Activated CD4-positive, alpha-beta T cell treated with anti-CD3 and anti-CD28 coated beads for 36 hours (primary cell): ENCODE measurements around the gene MORN1. TPM values are rescaled to one million over a fixed set of nuclear protein-coding genes. Genes with fewer than 3 reads are reported as not detected.
"Not testable (repeated sequence)": the region's sequence is repeated elsewhere in the genome, so short reads cannot be mapped to it uniquely, and the experiment has no call there.

Experiments used
- ATAC-seq: fragments of 200-7000 bp; cut with Tn5 transposase; one replicate; pipeline ENCODE4 v1.10.0; 2021; ENCODE audit warnings: mild to moderate bottlenecking, moderate library complexity
- CTCF ChIA-PET: fragments of 350-600 bp; sonication (Branson Sonifier 250); formaldehyde crosslinking; loops from one replicate; lab custom pipeline; 2021; ENCODE audit warnings: antibody characterized with exemption; lab: Charles Lee
- POLR2A ChIA-PET: fragments of 350-600 bp; sonication (Branson Sonifier 250); formaldehyde crosslinking; loops from one replicate; lab custom pipeline; 2021; ENCODE audit warnings: antibody characterized with exemption, inconsistent platforms; lab: Charles Lee
- DNase-seq: peaks from one replicate; pipeline ENCODE4 v3.0.0-alpha.2; 2020
- H3K27ac Mint-ChIP-seq: one replicate; pipeline ENCODE4 v1.8.0; 2021; ENCODE audit warnings: mixed read lengths
- H3K27me3 Mint-ChIP-seq: one replicate; pipeline ENCODE4 v1.8.0; 2021; ENCODE audit warnings: mixed read lengths
- H3K36me3 Mint-ChIP-seq: one replicate; pipeline ENCODE4 v1.8.0; 2021; ENCODE audit warnings: low read depth, mixed read lengths
- H3K4me1 Mint-ChIP-seq: one replicate; pipeline ENCODE4 v1.8.0; 2021; ENCODE audit warnings: mixed read lengths
- H3K4me3 Mint-ChIP-seq: one replicate; pipeline ENCODE4 v1.8.0; 2021; ENCODE audit warnings: mild to moderate bottlenecking, moderate library complexity, mixed read lengths
- H3K9me3 Mint-ChIP-seq: one replicate; pipeline ENCODE4 v1.8.0; 2021; ENCODE audit warnings: low read depth, mixed read lengths
- intact Hi-C, 2 experiments: fragments of 100-400 bp; cut with DNase I in 1 of 2; cut with micrococcal nuclease in 1 of 2; formaldehyde crosslinking; loops; one replicate each; pipeline versions ENCODE4 v1.14.2 to v1.15.1; 2022 to 2024; cut with DNase I, micrococcal nuclease
- total RNA-seq, 2 experiments: library from RNA; stranded (reverse); gene quantifications; one replicate each; pipeline ENCODE4 v1.2.3, GENCODE V29; 2021

The MORN1 gene
- total RNA-seq, 2 experiments from 2014 or later = 5.1 to 6.1 TPM

DNA sequence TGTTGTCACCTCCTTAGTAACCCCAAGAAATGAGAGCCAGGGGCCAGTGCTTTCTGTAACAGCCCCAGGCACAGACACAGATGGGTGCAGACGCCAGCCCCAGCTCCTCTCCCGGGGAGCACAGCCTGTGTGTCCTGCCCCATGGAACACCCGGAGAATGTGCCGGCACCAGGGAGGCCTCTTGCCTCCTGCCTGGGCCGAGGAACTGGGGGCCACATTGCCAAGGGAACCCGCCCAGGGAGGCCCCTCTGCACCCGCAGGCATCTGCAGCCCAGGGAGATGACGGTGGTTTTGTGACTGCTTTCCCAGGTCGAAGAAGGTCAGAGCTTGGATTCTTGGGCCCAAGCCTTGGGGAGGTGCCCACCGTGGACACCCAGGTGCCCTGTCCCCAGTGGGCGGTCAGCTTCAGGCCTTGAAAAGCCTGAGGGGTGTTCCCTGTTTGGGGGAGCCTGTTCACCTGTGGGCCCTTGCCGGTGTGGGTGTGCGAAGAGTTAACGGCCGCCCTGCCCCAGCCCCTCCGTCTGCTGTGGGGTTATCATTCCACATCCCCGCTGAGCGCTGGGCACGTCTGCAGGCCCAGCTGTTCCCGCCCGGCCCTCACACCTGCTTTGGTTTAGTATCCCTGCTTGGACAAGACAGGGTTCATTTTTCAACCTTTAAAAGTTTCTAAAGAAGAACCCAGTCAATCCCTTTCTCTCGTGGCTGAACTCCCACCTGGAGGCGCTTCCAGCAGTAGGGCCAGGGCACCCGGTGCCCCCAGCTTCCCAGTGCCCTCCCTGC, 62.5 kb downstream of the MORN1 start:
- DNase-seq = no peak
- ChIA-PET POLR2A (no interaction called here), CTCF (no interaction called here)
- H3K36me3 Mint-ChIP-seq = no peaks in the 10 kb centered on the region
- H3K27me3 Mint-ChIP-seq = no peaks in the 10 kb centered on the region
- H3K9me3 Mint-ChIP-seq = no peaks in the 10 kb centered on the region
- no peak overlapping the region for H3K27ac Mint-ChIP-seq
- intact Hi-C loops = no loop called here
- H3K4me1 Mint-ChIP-seq = no peaks in the 10 kb centered on the region
- no peak overlapping the region for H3K4me3 Mint-ChIP-seq
- no peak for ATAC-seq

DNA sequence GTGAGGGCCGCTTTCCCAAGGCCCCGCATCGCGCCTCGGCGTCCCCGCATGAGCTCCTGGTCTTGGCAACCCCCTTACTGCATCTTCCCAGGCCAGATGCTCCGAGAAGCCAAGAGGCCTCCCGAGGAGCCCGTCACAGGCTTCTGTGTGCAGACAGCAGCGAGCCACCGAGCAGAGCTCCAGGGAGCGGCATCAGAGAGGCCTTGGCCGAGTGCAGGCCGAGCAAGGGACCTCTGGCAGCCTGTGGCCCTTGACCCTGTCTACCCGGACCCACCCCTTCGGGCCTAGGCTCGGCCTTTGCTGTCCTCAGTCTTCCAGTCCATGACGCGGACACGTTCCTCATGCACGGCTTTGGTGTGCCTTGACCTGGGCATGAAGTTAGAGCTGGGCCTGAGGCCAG, 63.5 kb downstream of the MORN1 start:
- intact Hi-C loops = no loop called here
- no peak for ATAC-seq
- H3K27ac Mint-ChIP-seq = no peak overlapping the region

DNA sequence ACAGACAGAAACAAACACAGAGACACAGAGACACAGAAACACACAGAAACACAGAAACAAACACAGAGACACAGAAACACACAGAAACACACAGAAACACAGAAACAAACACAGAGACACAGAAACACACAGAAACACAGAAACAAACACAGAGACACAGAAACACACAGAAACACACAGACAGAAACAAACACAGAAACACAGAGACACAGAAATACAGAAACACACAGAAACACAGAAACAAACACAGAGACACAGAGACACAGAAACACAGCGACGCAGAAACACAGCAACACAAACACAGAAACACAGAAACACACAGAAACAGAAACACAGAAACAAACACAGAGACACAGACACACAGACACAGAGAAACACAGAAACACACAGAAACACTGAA, 64.2 kb downstream of the MORN1 start:
- H3K4me1 Mint-ChIP-seq, H3K27ac Mint-ChIP-seq, H3K9me3 Mint-ChIP-seq, H3K4me3 Mint-ChIP-seq, H3K36me3 Mint-ChIP-seq, H3K27me3 Mint-ChIP-seq, CTCF ChIA-PET, POLR2A ChIA-PET, intact Hi-C loops, ATAC-seq, DNase-seq: not testable (repeated sequence)

More for the DNA sequence above, 63.5 kb downstream of the MORN1 start:
- DNase-seq = no peak
- no peaks in the 10 kb centered on the region for H3K36me3 Mint-ChIP-seq
- no peaks in the 10 kb centered on the region for H3K4me1 Mint-ChIP-seq
- ChIA-PET POLR2A (no interaction called here), CTCF (no interaction called here)
- H3K27me3 Mint-ChIP-seq = no peaks in the 10 kb centered on the region
- no peaks in the 10 kb centered on the region for H3K9me3 Mint-ChIP-seq
- no peak overlapping the region for H3K4me3 Mint-ChIP-seq

DNA sequence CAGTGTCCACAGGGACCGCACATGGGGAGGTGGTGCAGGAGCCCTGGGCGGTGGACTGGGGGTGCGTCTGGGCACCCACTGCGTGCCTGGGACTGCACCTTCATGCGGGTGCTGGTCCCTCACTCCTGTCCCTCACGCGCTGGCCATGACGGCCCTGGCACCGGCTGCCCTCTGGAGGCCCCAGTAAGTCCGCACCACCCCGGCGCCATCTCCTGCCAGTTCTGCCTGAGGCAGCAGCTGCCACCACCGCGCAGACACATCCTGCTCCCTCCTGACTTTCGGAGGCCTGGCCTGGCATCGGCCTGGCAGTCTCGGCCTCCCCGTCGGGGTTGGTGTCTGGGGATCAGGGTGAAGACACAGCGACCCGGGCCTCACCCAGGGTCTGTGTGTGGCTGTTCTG, 64.8 kb downstream of the MORN1 start:
- Mint-ChIP-seq H3K36me3 (no peaks in the 10 kb centered on the region), H3K4me3 (no peak overlapping the region), H3K27me3 (no peaks in the 10 kb centered on the region), H3K4me1 (no peaks in the 10 kb centered on the region), H3K27ac (no peak overlapping the region), H3K9me3 (no peaks in the 10 kb centered on the region)
- ATAC-seq (no peak), DNase-seq (no peak)
- ChIA-PET POLR2A (no interaction called here), CTCF (no interaction called here)
- intact Hi-C loops = no loop called here

DNA sequence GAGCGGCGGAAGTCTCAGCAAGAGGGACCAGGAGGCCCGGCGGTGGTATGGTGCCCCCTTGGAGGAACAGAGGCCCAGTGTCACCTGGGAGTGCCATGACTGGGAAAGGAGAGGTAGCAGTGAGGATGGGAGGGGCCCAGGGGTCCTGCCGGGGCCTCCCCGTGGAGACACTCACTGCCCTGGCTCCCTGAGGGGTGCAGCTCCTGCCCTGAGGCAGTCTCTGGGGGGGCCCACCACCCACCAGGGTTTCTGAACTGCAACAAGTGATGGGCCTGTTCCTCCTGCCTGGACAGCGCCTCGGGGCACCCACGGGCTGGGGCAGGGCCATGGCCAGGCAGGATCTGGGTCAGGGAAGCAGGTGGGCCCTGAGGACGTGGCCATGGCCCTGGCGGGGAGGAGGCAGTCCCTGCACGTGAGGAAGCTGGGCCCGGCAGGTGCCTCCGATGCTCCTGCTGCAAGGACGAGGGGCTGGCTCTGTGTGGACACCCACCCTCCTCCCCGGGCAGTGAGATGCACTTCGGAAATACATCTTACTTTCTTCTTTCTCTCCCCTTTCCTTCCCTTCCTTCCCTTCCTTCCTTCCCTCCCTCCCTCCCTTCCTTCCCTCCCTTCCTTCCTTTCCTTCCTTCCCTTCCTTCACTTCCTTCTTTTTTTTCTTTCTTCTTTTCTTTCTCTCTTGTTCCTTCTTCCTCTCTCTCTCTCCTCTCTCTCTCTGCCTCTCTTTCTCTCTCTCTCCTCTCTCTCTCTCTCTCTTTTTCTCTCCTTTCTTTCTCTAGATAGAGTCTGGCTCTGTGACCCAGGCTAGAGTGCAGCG, 66.6 kb downstream of the MORN1 start:
- ATAC-seq (no peak), DNase-seq (no peak)
- Mint-ChIP-seq H3K9me3 (no peaks in the 10 kb centered on the region), H3K27me3 (no peaks in the 10 kb centered on the region), H3K4me3 (no peak overlapping the region), H3K4me1 (no peaks in the 10 kb centered on the region), H3K27ac (no peak overlapping the region), H3K36me3 (no peaks in the 10 kb centered on the region)
- ChIA-PET CTCF (interaction anchor here (0.6 kb wide), 1 partner anchor 22 kb away, joined by 3 read pairs; no protein-coding TSS in a partner anchor), POLR2A (no interaction called here)
- intact Hi-C loops = no loop called here

DNA sequence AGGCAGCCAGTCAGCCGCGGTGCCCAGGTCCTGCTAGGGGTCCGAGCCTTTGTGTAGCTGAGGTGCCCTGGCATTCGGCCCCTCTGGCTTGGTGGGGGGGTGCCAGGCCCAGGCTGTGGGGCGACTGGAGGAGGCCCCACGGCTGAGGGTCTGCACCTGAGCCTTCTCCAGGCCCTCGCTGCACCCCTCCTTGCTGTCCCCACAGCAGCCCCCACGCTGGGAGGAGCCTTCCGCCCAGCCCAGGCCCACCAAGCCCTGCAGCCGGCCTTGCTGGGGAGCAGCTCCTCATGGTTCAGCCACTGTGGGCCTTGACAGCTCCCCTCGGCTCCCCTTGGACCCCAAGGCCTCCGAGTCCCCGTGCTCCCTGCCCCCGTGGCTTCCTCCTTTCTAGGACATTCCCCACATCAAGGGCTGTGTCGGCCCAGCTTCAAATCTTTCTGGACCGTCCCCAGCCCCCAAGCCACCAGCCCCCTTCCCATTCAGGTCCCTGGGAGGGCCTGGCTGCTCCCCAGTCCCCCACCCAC, 67.8 kb downstream of the MORN1 start:
- H3K27me3 Mint-ChIP-seq = no peaks in the 10 kb centered on the region
- no peaks in the 10 kb centered on the region for H3K9me3 Mint-ChIP-seq
- ChIA-PET CTCF (interaction anchor here (0.6 kb wide), 1 partner anchor 273 kb away, joined by 3 read pairs; no protein-coding TSS in a partner anchor), POLR2A (no interaction called here)
- no peak overlapping the region for H3K27ac Mint-ChIP-seq
- intact Hi-C loops = no loop called here
- ATAC-seq = no peak
- H3K4me1 Mint-ChIP-seq = no peaks in the 10 kb centered on the region
- no peaks in the 10 kb centered on the region for H3K36me3 Mint-ChIP-seq
- no peak overlapping the region for H3K4me3 Mint-ChIP-seq
- no peak for DNase-seq

DNA sequence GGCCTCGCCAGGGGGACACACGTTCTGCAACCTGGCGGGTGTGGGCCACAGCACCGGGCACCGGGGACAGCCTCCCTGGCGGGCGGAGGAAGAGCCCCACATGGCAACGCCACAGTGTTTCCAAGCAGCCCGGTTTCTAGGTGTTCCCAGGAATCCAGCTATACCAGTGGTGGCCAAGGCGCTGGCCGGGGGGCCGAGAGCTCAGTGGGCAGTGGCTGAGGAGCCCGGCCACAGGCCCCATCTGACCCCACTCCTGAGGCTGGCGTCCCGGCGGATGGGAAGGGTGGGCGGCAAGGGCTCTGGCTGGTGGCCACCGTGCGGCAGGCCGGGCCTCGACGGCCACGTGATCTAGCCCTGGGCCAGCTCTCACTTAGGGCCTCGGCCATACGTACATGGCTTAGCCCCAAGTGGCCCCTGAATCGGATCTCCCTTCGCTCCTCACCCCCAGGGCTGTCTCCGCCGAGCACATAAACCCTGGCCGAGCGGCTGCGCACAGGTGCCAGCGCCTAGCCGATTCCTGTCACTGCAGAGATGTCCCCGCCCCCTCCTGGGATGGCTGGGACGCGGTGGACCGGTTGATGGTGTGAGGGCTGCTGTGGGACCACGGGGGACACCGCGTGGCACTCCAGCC, 68.7 kb downstream of the MORN1 start:
- Mint-ChIP-seq H3K36me3 (no peaks in the 10 kb centered on the region), H3K4me1 (no peaks in the 10 kb centered on the region), H3K27ac (no peak overlapping the region), H3K27me3 (no peaks in the 10 kb centered on the region), H3K9me3 (no peaks in the 10 kb centered on the region), H3K4me3 (no peak overlapping the region)
- DNase-seq (no peak), ATAC-seq (no peak)
- POLR2A ChIA-PET = no interaction called here
- intact Hi-C loops = no loop called here
- CTCF ChIA-PET = no interaction called here

DNA sequence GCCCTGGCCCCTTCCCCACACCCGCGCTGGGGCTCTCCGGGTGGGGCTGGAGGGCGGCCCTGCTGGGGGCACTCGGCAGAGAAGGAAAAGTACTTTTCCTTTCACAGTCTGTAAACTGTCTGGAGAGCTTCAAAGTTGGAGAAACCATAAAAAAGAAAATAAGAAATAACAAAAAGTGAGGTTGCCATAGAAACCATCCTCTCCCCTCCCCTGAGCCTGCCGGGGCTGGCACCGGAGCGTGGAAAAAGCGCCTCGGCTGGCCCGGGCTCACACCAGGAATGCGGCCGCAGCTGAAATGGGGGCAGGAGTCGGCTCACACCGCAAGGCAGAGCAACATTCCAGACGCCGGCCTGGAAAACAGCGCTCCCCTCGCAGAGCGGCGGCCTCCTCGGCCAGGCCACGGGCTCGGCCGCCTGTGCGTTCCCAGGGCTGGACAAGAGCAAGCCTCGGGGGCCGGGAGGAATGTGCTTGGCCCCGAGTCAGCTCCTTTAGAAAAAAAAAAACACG, 69.2 kb downstream of the MORN1 start:
- H3K27me3 Mint-ChIP-seq = no peaks in the 10 kb centered on the region
- H3K36me3 Mint-ChIP-seq = no peaks in the 10 kb centered on the region
- H3K4me1 Mint-ChIP-seq = no peaks in the 10 kb centered on the region
- no peak for DNase-seq
- ChIA-PET CTCF (no interaction called here), POLR2A (no interaction called here)
- no peak overlapping the region for H3K4me3 Mint-ChIP-seq
- H3K27ac Mint-ChIP-seq = no peak overlapping the region
- H3K9me3 Mint-ChIP-seq = no peaks in the 10 kb centered on the region
- intact Hi-C loops = no loop called here
- no peak for ATAC-seq

DNA sequence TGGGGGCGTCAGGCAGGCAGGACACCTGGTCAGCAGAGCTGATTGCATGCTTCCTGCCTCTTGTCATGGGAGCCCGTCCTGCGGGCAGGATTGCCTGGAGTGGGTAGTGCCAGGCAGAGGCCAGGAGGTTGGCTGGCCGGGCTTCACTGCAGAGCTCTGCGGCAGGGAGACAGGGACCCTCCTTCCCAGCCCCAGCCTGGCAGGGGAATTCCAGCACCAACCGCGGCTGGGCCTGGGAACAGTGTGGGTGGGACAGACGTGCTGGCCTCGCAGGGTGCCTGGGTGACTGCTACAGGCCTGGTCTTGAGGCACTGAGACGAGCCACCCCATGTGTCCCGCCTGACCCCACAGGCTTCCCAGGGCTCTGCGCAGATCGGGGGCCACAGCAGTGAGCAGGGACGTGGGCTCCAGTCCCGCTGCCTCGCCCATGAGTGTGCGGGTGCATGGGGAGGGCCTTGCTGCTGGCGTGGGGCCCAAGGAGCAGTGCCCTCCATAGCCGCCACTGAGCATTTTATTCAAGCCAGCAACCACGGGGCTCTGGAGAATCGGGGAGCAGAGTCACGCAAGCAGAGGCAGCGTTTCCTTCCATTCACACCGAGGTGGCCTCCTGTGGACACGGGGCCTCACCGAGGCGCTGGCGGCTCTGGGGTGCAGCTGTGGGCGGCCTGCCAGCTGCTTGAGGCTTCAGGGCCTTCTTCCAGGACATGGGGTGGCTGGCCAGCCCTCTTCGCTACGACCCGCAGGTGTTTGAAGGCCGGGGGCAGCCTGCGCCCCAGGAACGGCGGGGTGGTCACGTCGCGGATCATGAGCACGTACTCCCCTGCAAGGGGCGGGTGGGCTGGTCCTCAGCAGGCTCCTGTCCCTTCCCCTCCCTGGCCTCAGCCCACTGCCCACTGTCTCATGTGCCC, 70.3 kb downstream of the MORN1 start:
- Mint-ChIP-seq H3K27me3 (no peaks in the 10 kb centered on the region), H3K27ac (no peak overlapping the region), H3K4me3 (no peak overlapping the region), H3K9me3 (no peaks in the 10 kb centered on the region), H3K4me1 (no peaks in the 10 kb centered on the region), H3K36me3 (no peaks in the 10 kb centered on the region)
- ATAC-seq = no peak
- ChIA-PET POLR2A (no interaction called here), CTCF (interaction anchor here (0.6 kb wide), 1 partner anchor 1595 kb away, joined by 5 read pairs; no protein-coding TSS in a partner anchor)
- DNase-seq = no peak
- intact Hi-C loops = no loop called here

DNA sequence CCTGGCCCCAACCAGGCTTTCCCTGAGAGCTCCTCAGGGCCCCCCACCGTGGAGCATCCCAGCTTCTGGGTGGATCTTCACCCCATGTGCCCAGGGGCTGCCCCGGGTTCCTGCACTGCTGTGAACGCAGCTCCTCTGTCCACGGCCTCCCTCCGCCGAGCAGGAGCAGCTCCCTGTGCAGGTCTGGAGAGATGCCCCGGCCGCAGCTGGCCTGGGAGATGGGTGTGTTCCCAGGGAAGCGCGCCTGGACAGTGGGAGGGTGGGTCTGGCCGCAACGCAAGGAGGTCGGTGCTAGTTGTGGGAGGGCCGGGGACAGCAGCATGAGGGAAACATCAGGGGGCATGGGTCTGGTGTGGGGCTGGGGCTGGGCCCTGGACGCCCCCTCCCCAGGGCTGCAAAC, 71.3 kb downstream of the MORN1 start:
- no peak for ATAC-seq
- H3K27me3 Mint-ChIP-seq = no peaks in the 10 kb centered on the region
- H3K4me1 Mint-ChIP-seq = peaks cover 3% of the 10 kb centered on the region
- CTCF ChIA-PET = interaction anchor here (1.0 kb wide), 1 partner anchor 48 kb away, joined by 3 read pairs; no protein-coding TSS in a partner anchor
- H3K9me3 Mint-ChIP-seq = no peaks in the 10 kb centered on the region
- DNase-seq = no peak
- no peak overlapping the region for H3K4me3 Mint-ChIP-seq
- no peaks in the 10 kb centered on the region for H3K36me3 Mint-ChIP-seq
- intact Hi-C loops = no loop called here
- POLR2A ChIA-PET = interaction anchor here (0.6 kb wide), 1 partner anchor 24 kb away, joined by 4 read pairs; no protein-coding TSS in a partner anchor
- H3K27ac Mint-ChIP-seq = no peak overlapping the region
